Upper lobe of left lung (tissue), 4 donors: ENCODE measurements around the gene KRTAP5-3.

ENCODE experiments used
- POLR2A ChIP-seq, 4 donors: fragments of 450-650 bp; IDR thresholded peaks; one replicate each; pipeline ENCODE4 v1.5.1; 2016 to 2017; ENCODE audit warnings: antibody characterized with exemption in 4 of 4, mild to moderate bottlenecking in 2 of 4
- POLR2AphosphoS5 ChIP-seq, 2 donors: sonication (generic); formaldehyde crosslinking; IDR thresholded peaks; one replicate each; pipeline ENCODE4 v1.5.1; 2017; ENCODE audit warnings: antibody characterized with exemption in 2 of 2
- TF ChIP-seq, protein P1 (sequence below), 6 experiments: fragments of 450-650 bp in 4 of 6; fragments of 200-600 bp in 2 of 6; sonication (generic) in 2 of 6; IDR thresholded peaks; one replicate each; pipeline ENCODE4 v1.5.1; 2016 to 2019; ENCODE audit warnings: antibody characterized with exemption in 6 of 6

DNA sequence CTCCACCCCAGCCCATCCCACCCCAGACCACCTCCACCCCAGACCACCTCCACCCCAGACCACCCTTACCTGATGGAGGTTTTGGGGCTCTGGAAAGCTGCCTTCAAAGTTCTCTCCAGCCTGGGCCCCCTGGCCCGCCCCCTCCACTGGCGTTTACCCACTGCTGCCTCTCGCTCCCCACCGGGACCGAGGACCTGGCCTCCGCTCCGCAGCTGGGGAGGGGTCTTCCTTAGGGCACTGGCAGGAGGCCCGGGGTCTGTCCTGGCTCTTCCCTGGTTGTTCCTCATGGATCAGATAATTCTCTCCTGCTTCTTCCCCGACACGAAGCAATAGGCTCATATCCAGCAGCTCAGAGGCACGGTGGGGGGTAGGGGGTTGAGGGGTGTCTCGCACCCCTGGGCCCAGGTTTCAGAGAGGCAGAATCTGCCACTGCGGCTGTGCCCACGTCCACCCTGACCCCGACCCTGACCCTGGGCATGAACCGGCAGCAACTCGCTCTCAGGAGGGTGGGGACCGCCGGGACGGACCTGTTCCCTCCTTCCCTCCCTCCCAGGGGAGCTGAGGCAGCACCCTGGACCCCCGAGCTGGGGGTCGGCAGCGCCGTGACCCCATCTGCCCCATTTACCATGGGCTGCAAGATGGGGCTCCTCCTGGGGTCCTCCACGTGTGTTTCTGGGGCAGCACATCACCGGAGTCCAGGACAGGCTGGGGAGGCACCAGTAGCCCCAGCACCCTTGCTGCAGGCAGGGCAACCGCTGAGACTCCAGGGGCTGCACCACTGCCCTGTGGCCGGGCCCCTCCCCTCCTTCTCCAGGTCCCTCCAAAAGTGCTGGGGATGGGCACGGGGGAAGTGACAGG lies 34.3 kb upstream of the KRTAP5-3 start:
- no peak for TF ChIP-seq POLR2A (IDR thresholded peaks at IDR 0.05)
- TF ChIP-seq, protein P1, sequence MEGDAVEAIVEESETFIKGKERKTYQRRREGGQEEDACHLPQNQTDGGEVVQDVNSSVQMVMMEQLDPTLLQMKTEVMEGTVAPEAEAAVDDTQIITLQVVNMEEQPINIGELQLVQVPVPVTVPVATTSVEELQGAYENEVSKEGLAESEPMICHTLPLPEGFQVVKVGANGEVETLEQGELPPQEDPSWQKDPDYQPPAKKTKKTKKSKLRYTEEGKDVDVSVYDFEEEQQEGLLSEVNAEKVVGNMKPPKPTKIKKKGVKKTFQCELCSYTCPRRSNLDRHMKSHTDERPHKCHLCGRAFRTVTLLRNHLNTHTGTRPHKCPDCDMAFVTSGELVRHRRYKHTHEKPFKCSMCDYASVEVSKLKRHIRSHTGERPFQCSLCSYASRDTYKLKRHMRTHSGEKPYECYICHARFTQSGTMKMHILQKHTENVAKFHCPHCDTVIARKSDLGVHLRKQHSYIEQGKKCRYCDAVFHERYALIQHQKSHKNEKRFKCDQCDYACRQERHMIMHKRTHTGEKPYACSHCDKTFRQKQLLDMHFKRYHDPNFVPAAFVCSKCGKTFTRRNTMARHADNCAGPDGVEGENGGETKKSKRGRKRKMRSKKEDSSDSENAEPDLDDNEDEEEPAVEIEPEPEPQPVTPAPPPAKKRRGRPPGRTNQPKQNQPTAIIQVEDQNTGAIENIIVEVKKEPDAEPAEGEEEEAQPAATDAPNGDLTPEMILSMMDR (IDR thresholded peaks at IDR 0.05): no peak
- no peak for TF ChIP-seq POLR2AphosphoS5 (IDR thresholded peaks at IDR 0.05)
